OCI-LY7 (cell line): ENCODE measurements around the gene FAM200B. TPM values are rescaled to one million over a fixed set of nuclear protein-coding genes. Genes with fewer than 3 reads are reported as not detected.
A peak's percentile ranks its signal among the peaks of the same experiment; 100 is the strongest.

Experiments used
- BruUV-seq: library from RNA; stranded (reverse); fragments of 400-500 nt; replicated peaks from 2 replicates; lab custom pipeline; 2021; lab: Mats Ljungman, UMichigan
- CTCF ChIA-PET: fragments of 300-600 bp; sonication (Branson Sonifier 250); formaldehyde crosslinking; loops from one replicate; lab custom pipeline; 2022; ENCODE audit warnings: antibody characterized with exemption; ENCODE audit not compliant: unreplicated experiment; lab: Charles Lee
- POLR2A ChIA-PET: fragments of 300-600 bp; sonication (Branson Sonifier 250); formaldehyde crosslinking; loops from one replicate; lab custom pipeline; 2022; ENCODE audit warnings: antibody characterized with exemption; lab: Charles Lee
- DNase-seq: peaks from one replicate; pipeline ENCODE4 v3.0.0-alpha.2; 2015; ENCODE audit warnings: low spot score
- H2AFZ ChIP-seq: fragments of 200-600 bp; sonication (generic), shearing (Covaris generic); 2 replicates; pipeline ENCODE4 v1.6.1; 2014; ENCODE audit warnings: mild to moderate bottlenecking, antibody characterized with exemption, low read length, moderate library complexity
- H3K27ac ChIP-seq: fragments of 200-600 bp; sonication (generic); 2 replicates; pipeline ENCODE4 v1.5.1; 2014; ENCODE audit warnings: mixed run types, low read depth, mild to moderate bottlenecking, moderate library complexity, low read length, inconsistent platforms; ENCODE audit not compliant: poor library complexity, severe bottlenecking
- H3K36me3 ChIP-seq: fragments of 200-600 bp; sonication (generic); 2 replicates; pipeline ENCODE4 v1.6.1; 2014; ENCODE audit warnings: mild to moderate bottlenecking, antibody characterized with exemption, low read length, moderate library complexity, mixed read lengths; ENCODE audit not compliant: insufficient read depth
- H3K4me1 ChIP-seq: fragments of 200-600 bp; sonication (generic); 2 replicates; pipeline ENCODE4 v1.5.1; 2014; ENCODE audit warnings: mild to moderate bottlenecking, low read length; ENCODE audit not compliant: insufficient read depth, poor library complexity, severe bottlenecking
- H3K4me2 ChIP-seq: fragments of 200-600 bp; sonication (generic); 2 replicates; pipeline ENCODE4 v1.6.1; 2014; ENCODE audit warnings: mild to moderate bottlenecking, low read length
- H3K4me3 ChIP-seq: fragments of 200-600 bp; sonication (generic); 2 replicates; pipeline ENCODE4 v1.5.1; 2014; ENCODE audit warnings: mild to moderate bottlenecking, low read depth, low read length; ENCODE audit not compliant: poor library complexity, severe bottlenecking
- H3K79me2 ChIP-seq: fragments of 200-600 bp; sonication (generic); 2 replicates; pipeline ENCODE4 v1.6.1; 2016; ENCODE audit warnings: low read depth, mild to moderate bottlenecking, low read length, moderate library complexity, mixed read lengths; ENCODE audit not compliant: insufficient read depth
- H3K9me2 ChIP-seq: fragments of 200-600 bp; sonication (generic); 2 replicates; pipeline ENCODE4 v1.6.1; 2016; ENCODE audit warnings: mild to moderate bottlenecking, low read length, mixed read lengths; ENCODE audit not compliant: insufficient read depth
- H3K9me3 ChIP-seq: fragments of 200-600 bp; sonication (generic); 2 replicates; pipeline ENCODE4 v1.6.1; 2014; ENCODE audit warnings: mild to moderate bottlenecking, mixed run types, low read length, mixed read lengths
- H4K20me1 ChIP-seq: fragments of 200-600 bp; sonication (generic); 2 replicates; pipeline ENCODE4 v1.6.1; 2014; ENCODE audit warnings: mild to moderate bottlenecking, antibody characterized with exemption, low read length, moderate library complexity, mixed read lengths; ENCODE audit not compliant: insufficient read depth
- EZH2phosphoT487 ChIP-seq: fragments of 200-600 bp; sonication (generic); IDR thresholded peaks from 2 replicates; pipeline ENCODE4 v1.6.1; 2018; ENCODE audit warnings: low read depth, borderline replicate concordance, mild to moderate bottlenecking, mixed run types, antibody characterized with exemption, low read length, moderate library complexity, mixed read lengths
- intact Hi-C: fragments of 100-400 bp; cut with micrococcal nuclease; formaldehyde crosslinking; loops from one replicate; pipeline ENCODE4 v1.10.0; 2022; ENCODE audit not compliant: unreplicated experiment
- total RNA-seq, 2 experiments: library from RNA; depleted of rRNA in 1 of 2; stranded (reverse); fragments of >200 nt in 1 of 2; shearing (Covaris generic) in 1 of 2; gene quantifications; 2 replicates each; pipeline ENCODE4 v1.2.3, GENCODE V29; 2014 to 2022
- TF ChIP-seq, protein P1 (sequence below): fragments of 200-600 bp; sonication (generic); conservative IDR thresholded peaks from 2 replicates; pipeline ENCODE4 v1.5.1; 2014; ENCODE audit warnings: mild to moderate bottlenecking, antibody characterized with exemption, low read length, moderate library complexity, mixed read lengths

Gene FAM200B
- total RNA-seq, 2 experiments from 2014 or later: 11.5 to 25.0 TPM

DNA sequence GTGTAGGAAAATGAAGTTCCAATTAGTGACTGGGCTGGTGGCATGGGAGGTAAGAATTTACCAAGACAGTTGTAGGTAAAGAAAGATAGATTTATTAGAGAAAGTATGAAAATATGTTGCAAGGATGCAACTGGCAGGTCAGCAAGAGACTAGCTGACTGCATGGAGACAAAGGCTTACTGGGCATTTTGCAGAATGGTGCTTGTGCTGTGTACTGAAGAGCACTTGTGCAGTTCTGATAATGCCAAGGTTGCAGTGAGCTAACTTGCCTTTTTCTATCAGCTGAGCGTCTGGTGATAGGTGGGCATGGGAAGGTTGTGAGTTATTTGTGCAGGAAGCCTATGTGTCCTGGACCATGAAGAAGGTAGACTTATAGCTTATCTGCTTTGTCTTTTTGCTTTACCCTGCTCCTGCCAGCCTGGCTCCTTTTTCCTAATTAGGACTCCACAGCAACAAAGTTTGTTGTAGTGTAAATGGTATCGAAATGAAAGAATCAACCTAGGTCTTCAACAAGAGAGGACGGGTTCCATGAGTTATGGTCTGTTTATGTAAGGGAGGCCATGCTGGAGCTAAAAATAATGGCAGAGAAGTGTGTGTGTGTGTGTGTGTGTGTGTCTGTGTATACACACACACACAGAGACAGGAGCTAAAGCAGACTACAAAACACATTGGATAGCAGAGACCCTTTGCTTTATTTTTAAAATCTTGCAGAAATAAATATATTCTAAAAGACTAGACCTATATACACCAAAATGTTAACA is 36.2 kb downstream of the FAM200B start:
- Histone ChIP-seq H3K4me1 (no peaks in the 10 kb centered on the region), H3K9me3 (no peaks in the 10 kb centered on the region), H3K27ac (no peak overlapping the region), H4K20me1 (no peaks in the 10 kb centered on the region), H3K9me2 (no peaks in the 10 kb centered on the region), H3K4me3 (no peak overlapping the region), H3K79me2 (no peaks in the 10 kb centered on the region), H3K36me3 (no peaks in the 10 kb centered on the region), H3K4me2 (no peak overlapping the region), H2AFZ (peak overlapping the region; percentile 44; the same call in 1 of the 2 replicates)
- DNase-seq: no peak
- no TSS peak for BruUV-seq
- intact Hi-C loops: no loop called here
- no peak for TF ChIP-seq EZH2phosphoT487
- TF ChIP-seq, protein P1, sequence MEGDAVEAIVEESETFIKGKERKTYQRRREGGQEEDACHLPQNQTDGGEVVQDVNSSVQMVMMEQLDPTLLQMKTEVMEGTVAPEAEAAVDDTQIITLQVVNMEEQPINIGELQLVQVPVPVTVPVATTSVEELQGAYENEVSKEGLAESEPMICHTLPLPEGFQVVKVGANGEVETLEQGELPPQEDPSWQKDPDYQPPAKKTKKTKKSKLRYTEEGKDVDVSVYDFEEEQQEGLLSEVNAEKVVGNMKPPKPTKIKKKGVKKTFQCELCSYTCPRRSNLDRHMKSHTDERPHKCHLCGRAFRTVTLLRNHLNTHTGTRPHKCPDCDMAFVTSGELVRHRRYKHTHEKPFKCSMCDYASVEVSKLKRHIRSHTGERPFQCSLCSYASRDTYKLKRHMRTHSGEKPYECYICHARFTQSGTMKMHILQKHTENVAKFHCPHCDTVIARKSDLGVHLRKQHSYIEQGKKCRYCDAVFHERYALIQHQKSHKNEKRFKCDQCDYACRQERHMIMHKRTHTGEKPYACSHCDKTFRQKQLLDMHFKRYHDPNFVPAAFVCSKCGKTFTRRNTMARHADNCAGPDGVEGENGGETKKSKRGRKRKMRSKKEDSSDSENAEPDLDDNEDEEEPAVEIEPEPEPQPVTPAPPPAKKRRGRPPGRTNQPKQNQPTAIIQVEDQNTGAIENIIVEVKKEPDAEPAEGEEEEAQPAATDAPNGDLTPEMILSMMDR: no peak
- ChIA-PET POLR2A (interaction anchor here (0.5 to 1.3 kb wide), 4 partner anchors 10 to 510 kb away, joined by 3 to 4 read pairs (median 3); no protein-coding TSS in a partner anchor), CTCF (no interaction called here)

DNA sequence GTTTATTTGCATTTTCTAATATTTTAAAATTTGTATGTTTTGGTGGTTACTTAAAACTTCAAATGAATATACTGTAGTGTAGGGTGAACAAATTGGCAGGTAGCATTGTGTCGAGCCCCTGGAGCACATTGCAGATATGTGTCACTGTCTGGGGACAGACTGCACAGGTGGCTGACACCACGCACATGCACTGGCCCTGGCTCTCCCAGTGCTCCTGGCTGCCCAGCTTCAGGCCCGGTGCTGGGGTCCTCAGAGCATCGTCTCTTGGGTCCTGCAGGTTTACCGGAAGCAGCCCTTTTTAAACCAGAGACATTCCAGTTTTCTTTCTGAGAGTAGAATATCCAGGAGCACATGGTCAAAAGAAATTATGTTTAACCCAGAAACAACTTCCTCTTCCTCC is 36.8 kb downstream of the FAM200B start:
- ChIA-PET POLR2A (interaction anchor here (0.5 to 1.2 kb wide), 3 partner anchors 23 to 509 kb away, joined by 3 to 4 read pairs (median 3); no protein-coding TSS in a partner anchor), CTCF (no interaction called here)
- H3K9me2 ChIP-seq: no peaks in the 10 kb centered on the region
- no peak for DNase-seq
- H4K20me1 ChIP-seq: no peaks in the 10 kb centered on the region
- H3K4me1 ChIP-seq: no peaks in the 10 kb centered on the region
- H3K4me3 ChIP-seq: no peak overlapping the region
- no peaks in the 10 kb centered on the region for H3K79me2 ChIP-seq
- intact Hi-C loops: no loop called here
- H3K4me2 ChIP-seq: no peak overlapping the region
- H3K36me3 ChIP-seq: no peaks in the 10 kb centered on the region
- no TSS peak for BruUV-seq
- peak overlapping the region; percentile 44; the same call in 1 of the 2 replicates for H2AFZ ChIP-seq
- no peaks in the 10 kb centered on the region for H3K9me3 ChIP-seq
- no peak overlapping the region for H3K27ac ChIP-seq
- no peak for TF ChIP-seq EZH2phosphoT487
- TF ChIP-seq, protein P1: no peak

DNA sequence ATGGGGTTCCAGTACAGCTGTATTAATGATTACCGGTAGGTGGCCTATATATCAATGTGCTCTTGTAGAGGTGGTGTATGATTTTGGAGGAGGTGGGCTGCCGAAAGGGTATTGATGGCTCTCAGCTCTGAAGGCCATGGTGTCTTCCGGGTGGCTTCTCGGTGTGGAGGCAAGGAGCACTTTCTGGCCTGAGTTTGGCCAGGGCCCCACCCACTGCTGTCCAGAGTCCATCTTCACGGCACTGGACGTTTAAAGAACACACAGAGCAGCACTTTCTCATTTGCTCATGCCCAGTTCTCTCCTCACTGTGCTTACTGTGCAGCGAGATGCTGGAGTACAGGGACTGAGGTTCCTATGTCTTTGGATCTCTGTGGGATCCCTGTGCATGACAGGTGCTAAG is 37.3 kb downstream of the FAM200B start:
- DNase-seq: no peak
- BruUV-seq: no TSS peak
- TF ChIP-seq, protein P1: no peak
- TF ChIP-seq EZH2phosphoT487: no peak
- H3K36me3 ChIP-seq: no peaks in the 10 kb centered on the region
- no peaks in the 10 kb centered on the region for H3K9me2 ChIP-seq
- no peaks in the 10 kb centered on the region for H3K79me2 ChIP-seq
- ChIA-PET CTCF (no interaction called here), POLR2A (no interaction called here)
- H3K9me3 ChIP-seq: no peaks in the 10 kb centered on the region
- no peaks in the 10 kb centered on the region for H4K20me1 ChIP-seq
- intact Hi-C loops: no loop called here
- H3K4me1 ChIP-seq: no peaks in the 10 kb centered on the region
- no peak overlapping the region for H3K4me3 ChIP-seq
- H3K4me2 ChIP-seq: no peak overlapping the region
- H3K27ac ChIP-seq: no peak overlapping the region
- H2AFZ ChIP-seq: no peak overlapping the region
